Measurements from ENCODE around the gene ZFP36L2.

DNA sequence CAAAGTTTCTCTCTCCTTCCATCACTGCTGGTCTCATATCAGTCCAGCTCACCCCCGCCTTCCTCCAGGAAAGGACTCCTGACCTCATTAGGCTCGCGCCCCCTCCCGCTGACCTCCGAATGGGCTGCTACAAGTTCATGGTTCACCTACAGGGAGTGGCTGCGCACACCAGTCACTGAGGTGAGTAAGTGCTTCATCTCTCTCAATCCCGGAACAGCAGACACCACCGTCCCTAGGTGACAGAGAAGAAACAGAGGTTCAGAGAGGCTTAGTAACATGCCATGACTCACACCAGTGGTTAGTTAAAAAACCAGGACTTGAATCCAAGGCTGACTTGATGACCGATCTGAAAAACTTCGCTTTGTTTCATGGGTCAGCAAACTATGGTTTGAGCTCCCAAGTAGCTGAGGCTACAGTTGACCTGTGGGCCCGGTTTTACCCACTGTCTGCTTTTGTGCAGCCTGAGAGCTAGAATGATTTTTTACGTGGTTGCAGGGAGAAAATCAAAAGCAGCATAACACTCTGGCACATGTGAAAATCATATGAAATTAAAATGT lies 42.0 kb downstream of the ZFP36L2 start:
- TF ChIP-seq TARDBP (IDR thresholded peaks at IDR 0.05): no peak
- no peak for TF ChIP-seq NFRKB (IDR thresholded peaks at IDR 0.05)
- no peak for TF ChIP-seq HDGF (IDR thresholded peaks at IDR 0.05; ENCODE audit: borderline replicate concordance)
- TF ChIP-seq SP1 (IDR thresholded peaks at IDR 0.05): no peak
- no peak for TF ChIP-seq ARNT (IDR thresholded peaks at IDR 0.05)
- no peak for TF ChIP-seq ELF4 (IDR thresholded peaks at IDR 0.05)
- no peak for TF ChIP-seq BHLHE40 (IDR thresholded peaks at IDR 0.05; ENCODE audit: borderline replicate concordance)
- no peak for TF ChIP-seq FOXM1 (IDR thresholded peaks at IDR 0.05; ENCODE audit: borderline replicate concordance)
